ENCODE data around the gene OR10A5.

The OR10A5 gene

GRCh38 chr11:6892400-6892799 lies 46.9 kb downstream of the OR10A5 start, which contains the start of gene OR2D2:
Gene OR2D2, minus strand, starts transcription at chr11:6892500. Its CDS starts 0 bp downstream, at chr11:6892500.
- TF ChIP-seq CTCF (IDR thresholded peaks at IDR 0.05), result no peak
- no peak for DNase-seq
- intact Hi-C loops (cut with DNase I; ENCODE audit: low total_unique reads), result no loop called here
- Histone ChIP-seq H3K4me3 (no peak within 1 kb of the TSS), H3K27me3 (no peaks in the 10 kb centered on the region), H3K27ac (no peak within 1 kb of the TSS), H3K9me3 (no peaks in the 10 kb centered on the region), H3K36me3 (no peaks in the 10 kb centered on the region), H3K4me1 (no peaks in the 10 kb centered on the region)

- intact Hi-C loops (cut with DNase I; ENCODE audit: low total_unique reads), result no loop called here
- Histone ChIP-seq H3K36me3 (no peaks in the 10 kb centered on the region), H3K27ac (no peak overlapping the region), H3K4me1 (no peaks in the 10 kb centered on the region), H3K9me3 (no peaks in the 10 kb centered on the region), H3K27me3 (no peaks in the 10 kb centered on the region), H3K4me3 (no peak overlapping the region)
- DNase-seq, result no peak
- TF ChIP-seq CTCF (IDR thresholded peaks at IDR 0.05), result no peak
Measured at GRCh38 chr11:6894097-6894496, 48.6 kb downstream of the OR10A5 start.

- Histone ChIP-seq H3K9me3 (no peaks in the 10 kb centered on the region), H3K27ac (no peak overlapping the region), H3K4me3 (no peak overlapping the region), H3K4me1 (no peaks in the 10 kb centered on the region), H3K27me3 (no peaks in the 10 kb centered on the region), H3K36me3 (no peaks in the 10 kb centered on the region)
- intact Hi-C loops (cut with DNase I; ENCODE audit: low total_unique reads), result no loop called here
- no peak for TF ChIP-seq CTCF (IDR thresholded peaks at IDR 0.05)
- no peak for DNase-seq
Measured at GRCh38 chr11:6895010-6895409, 49.5 kb downstream of the OR10A5 start.
